HG03460 (cell line): ENCODE data around the gene CDC37L1.

Source experiments
- ATAC-seq: cut with Tn5 transposase; IDR thresholded peaks from one replicate; pipeline ENCODE4 v1.9.1; 2021; ENCODE audit not compliant: unreplicated experiment

Gene CDC37L1

DNA sequence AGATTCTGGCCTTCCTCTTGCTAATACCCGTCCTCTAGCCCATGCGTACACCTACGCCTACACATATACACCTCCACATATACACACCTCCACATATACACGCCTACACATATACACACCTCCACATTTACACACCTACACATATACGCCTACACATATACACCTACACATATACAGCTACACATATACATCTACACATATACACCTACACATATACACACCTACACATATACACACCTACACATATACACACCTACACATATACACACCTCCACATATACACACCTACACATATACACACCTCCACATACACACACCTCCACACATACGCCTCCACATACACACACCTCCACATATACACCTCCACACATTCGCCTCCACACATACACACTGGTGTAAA lies 34.5 kb downstream of the CDC37L1 start:
- no peak for ATAC-seq

DNA sequence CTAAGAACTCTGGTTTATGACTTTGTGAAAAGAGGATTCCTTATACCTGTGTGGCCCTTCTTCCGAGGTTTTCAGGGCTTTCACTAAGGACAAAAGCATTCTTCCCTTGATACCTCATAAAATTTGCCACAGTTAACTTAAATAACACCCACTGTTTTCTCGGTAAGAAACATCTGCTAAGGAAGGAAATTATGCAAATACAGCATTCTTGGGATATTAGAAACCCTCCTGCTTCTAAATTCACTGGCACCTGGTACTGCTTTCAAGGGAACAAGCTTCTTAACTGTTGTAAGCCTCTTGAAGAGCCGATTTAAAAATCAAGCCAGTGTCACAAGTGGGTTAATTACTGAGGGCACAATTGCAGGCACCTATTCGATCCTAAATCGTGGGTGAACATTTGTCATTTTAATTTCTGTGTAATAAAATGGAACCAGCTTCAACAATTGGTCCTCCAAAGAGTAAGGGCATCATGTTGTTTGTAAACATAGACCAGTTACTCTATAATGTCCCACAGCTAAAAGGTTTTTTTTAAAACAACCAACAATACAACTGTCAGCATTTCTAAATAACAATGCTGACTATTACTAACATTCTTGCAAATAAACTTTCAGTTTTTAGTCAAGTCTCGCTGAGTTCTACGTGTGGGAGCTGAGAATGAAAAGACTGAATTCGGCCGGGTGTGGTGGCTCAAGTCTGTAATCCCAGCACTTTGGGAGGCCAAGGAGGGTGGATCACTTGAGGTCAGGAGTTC lies 35.1 kb downstream of the CDC37L1 start:
- no peak for ATAC-seq

DNA sequence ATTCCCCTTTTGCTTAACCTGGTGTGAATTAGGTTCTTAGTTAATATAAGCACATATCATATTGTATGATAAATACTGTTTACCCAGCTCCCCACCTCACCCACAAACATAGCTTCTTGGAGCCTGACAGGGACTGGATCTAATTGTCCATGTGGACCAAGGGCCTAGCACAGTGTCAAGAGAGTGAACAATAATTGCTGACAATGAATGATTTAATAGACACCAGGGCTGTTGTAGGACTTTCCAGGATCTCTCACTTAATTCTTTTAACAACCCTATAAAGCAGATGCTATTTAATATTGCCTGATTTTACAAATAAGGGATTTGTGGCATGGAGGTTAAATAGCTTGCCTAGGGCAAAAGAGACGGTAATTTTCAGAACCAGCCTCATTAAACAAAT lies 36.8 kb downstream of the CDC37L1 start:
- no peak for ATAC-seq

DNA sequence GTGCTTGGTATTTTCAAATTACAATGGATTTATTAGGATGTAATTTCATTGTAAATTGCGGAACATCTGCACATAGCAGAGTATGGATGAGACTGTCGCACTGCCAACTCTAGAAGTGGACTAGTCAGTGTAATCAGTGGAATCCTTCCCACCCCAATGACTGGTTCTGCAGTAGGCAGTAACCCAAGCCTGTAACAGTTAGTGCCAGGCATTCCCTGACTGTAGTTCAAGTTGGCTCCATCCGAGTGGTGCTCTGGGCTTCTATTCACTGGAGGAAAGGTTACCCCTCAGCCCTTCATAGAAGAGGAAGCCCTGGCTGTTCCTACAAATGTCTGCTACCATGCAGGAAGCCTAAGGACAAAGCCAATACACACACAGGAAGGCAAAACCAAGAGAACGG lies 38.4 kb downstream of the CDC37L1 start:
- ATAC-seq: no peak

DNA sequence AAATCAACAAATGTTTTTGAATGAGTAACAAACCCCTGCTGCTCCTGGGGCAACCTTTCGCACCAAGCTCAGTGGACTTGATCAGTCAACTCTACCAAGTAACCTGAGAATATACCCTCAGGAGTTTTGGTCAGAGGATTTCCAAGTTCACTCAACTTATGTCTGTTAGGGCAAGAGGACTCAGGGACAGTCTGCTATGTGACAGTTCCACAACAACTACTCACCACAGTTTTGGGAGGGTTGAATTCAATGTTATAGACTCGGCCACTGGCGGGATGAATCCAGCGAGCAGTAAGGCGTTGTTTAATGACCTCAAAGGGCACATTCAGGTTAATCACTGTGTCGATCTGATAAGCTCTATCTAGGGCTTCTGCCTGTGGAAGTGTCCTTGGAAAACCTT lies 39.5 kb downstream of the CDC37L1 start:
- no peak for ATAC-seq

DNA sequence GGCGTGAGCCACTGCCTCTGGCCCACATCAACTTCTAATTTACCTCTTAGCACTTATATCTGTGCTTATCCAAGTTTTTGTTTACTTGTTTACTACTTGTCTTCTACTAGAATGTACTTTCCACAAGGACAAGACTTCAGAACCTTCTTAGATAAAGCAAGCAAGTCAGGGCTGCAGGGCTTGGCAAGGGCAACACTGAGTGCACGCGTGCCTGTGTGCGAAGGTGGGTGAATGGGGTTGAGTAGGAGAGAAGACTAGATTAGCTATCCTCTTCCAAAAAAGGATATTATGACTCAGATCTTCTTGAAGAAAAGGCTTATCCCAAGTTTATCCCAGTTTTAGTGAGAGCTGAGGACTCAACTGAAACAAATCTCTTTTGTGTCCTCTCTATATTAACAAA lies 42.4 kb downstream of the CDC37L1 start:
- ATAC-seq: no peak

DNA sequence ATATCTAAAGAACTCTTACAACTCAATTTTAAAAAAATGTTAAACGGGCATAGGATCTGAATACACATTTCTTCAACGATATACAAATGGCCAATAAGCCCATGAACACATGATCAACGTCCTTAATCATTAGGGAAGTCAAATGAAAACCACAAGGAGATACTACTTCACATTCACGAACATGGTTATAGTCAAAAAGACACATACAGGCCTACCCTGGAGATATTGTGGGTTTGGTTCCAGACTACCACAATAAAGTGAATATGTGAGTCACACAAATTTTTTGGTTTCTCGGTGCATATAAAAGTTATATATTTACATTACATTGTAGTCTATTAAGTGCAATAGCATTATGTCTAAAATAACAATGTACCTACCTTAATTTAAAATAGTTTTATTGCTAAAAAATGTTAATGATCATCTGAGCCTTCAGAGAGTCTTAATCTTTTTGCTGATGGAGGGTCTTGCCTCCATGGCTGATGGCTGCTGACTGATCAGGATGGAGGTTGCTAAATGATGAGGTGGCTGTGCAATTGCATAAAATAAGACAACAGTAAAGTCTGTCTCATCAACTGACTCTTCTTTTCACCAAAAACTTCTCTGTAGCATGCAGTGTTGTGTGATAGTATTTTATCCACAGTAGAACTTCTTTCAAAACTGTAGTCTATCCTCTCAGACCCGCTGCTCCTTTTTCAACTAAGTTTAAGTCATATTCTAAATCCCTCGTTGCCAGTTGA lies 46.5 kb downstream of the CDC37L1 start:
- ATAC-seq: no peak

DNA sequence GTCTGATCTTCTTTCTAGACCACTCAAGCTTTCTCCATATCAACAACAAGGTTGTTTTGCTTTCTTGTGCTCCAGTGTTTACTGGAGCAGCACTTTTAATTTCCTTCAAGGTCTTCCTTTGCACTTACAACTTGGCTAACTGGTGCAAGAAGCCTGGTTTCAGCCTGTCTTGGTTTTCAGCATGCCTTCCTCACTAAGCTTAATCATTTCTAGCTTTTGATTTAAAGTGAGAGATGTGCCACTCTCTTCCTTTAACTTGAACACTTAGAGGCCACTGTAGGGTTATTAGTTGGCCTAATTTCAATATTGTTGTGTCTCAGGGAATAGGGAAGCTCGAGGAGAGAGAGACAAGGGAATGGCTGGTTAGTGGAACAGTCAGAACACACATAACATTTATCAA lies 48.2 kb downstream of the CDC37L1 start:
- no peak for ATAC-seq

DNA sequence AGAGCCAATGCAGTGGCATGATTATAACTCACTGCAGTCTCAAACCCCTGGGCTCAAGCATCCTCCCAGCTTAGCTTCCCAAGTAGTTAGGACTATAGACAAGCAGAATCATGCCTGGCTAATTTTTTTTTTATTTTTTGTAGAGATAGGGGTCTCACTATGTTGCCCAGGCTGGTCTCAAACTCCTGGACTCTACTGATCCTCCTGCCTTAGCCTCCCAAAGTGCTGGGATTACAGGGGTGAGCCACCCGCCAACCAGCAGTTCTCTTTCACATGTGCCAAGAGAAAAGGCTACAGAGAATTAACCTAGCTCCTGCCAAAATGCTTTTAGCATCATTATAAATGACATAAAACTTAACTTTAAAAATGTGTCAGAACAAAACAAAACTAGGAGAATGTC lies 53.5 kb downstream of the CDC37L1 start:
- ATAC-seq: no peak

DNA sequence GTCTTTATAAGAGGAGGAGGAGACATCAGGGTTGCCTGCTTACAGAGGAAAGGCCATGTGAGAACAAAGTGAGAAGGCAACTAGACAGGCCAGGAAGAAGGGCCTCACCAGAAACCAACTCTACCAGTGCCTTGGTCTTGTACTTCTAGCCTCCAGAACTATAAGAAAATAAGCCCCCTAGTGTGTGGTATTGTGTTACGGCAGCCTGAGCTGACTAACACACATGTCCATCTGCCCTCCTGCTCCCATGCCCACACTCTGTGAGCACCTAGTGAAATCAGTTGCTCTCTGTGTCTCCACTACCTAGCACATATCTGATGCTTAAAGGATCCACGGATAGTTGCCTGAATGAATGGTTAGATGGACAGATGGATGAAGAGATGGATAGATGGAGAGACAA lies 54.8 kb downstream of the CDC37L1 start:
- ATAC-seq: no peak

DNA sequence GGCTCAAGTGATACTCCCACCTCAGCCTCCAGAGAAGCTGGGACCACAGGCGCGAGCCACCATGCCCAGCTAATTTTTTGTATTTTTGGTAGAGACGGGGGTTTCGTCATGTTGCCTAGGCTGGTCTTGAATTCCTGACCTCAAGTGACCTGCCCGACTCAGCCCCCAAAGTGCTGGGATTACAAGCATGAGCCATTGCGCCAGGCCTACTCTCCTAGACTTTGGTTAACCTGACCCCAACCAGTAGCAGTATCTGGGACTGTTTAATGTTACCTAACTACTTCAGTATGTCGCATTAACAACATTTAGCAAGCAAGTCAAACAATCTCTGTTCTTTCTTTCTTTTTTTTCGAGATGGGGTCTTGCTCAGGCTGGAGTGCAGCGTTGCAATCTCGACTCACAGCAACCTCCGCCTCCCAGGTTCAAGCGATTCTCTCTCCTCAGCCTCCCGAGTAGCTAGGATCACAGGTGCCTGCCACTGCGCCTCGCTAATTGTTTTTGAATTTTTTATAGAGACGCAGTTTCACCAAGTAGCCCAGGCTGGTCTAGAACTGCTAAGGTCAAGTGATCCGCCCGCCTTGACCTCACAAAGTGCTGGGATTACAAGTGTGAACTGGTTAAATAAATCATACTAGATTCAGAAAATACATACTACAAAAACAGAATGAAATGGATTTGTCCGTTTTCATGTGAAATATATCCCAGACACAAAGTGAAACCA lies 59.7 kb downstream of the CDC37L1 start:
- no peak for ATAC-seq

DNA sequence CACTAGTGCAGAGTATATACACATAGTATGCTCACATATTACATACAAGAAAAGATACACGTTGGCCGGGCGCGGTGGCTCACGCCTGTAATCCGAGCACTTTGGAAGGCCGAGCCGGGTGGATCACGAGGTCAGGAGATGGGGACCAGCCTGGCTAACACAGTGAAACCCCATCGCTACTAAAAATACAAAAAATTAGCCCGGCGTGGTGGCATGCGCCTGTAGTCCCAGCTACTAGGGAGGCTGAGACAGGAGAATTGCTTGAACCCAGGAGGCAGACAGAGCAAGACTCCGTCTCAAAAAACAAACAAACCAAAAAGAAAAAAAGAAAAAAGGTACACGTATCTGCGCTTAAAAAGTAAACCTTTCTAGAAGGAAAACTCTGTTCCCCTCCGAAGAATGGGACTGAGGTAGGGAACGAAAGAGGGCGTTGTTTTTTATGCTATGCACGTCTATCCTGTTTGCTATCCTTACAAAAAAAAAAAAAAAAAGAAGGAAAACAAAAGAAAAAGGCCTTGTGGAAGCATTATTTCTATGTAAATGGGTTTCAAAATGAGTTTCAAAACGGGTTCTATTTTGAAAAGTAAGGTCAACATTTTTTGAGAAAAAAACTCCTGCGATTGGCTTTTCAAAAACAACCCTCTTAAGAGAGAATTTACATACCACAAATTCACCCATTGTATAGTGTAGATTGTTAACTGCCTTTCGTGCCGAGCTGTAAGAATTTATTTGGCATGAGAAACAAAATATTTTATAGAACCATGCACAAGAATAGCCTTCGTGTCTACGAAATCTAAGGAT lies 60.4 kb downstream of the CDC37L1 start:
- ATAC-seq: no peak

DNA sequence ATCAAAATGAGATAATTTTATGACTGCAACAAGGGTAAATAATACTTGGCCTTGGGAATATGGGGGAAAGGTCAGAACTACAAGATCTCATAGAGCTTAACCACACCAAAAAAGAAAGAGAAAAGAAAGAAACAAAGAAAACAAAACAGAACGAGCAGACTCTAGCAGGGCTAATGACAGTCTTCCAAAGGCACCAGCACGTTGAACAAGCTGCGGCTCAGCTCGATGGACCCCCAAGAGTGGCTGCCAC lies 60.9 kb downstream of the CDC37L1 start:
- no peak for ATAC-seq

DNA sequence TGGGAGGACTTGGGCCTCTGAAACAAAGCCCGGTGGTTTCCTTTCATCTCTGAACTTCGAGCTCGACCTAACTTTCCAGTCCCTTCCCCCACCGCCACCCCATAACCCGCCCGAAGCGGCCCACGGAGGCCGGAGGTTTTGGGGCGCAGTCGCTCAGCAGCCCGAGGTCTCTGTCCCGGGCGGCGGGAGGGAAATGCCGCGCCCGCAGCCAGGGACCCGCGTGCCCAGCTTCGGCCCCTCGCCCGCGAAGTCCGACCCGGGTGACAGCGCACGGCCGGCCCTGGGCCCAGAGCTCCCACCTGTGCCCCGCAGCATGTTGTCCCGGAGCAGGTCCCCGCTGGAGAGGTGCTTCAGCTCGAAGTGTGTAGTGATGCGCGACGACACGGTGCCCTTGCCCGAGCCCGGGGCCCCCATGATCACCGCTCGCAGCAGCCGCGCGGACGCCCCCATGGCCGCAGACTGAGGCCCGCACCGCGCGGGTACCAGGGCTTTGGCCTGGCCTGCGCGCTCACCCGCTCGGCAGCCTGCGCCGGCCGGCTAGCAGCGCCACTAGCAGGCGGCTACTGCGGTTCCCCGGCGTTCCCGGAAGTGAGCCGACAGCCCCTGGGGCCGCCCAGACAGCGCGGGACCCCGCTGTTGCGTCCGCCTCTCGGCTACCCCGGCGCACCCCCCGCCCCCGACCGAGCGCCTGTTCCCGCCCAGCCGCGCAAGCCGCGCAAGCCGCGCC lies 61.4 kb downstream of the CDC37L1 start, which contains the start of gene AK3:
Gene AK3 (minus strand): TSS at position 565 of the 727 bp plus-strand sequence. CDS start 115 bp downstream, at position 450.
- ATAC-seq: peak; percentile 87

DNA sequence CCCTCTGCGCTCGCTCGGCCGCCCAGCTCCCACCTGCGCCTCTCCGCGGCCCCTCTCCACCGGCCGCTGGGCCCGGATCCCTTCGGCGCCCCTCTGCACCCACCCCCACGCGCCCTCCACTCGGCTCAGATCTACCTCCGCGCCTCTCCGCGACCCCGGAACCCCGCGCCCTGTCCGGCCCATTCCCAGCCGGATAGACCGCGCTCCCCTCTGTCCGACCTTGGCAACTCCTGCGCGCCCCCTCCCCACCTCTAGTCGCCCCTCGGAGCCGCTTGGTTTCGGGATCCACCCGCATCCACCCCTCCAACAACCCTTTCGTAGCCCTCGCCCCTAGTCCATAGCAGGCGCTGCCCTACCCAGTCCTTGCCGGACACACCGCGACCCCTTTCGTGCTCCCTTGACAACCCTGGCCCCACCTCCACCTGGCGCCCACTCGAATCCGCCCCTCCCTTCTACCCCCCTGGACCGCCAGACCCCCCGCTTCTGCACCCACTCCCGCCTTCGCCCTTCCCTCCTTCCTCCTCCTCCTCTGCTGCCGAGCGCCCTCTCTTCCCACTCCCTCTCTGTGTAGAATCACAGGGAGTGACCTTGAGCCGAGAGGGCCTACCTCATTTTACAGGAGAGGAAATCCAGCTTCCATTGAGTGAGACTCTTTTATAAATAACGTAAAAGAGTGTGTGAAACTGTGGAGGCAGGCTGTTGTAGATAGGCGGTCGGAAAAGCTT lies 62.2 kb downstream of the CDC37L1 start:
- peak; percentile 4 for ATAC-seq

DNA sequence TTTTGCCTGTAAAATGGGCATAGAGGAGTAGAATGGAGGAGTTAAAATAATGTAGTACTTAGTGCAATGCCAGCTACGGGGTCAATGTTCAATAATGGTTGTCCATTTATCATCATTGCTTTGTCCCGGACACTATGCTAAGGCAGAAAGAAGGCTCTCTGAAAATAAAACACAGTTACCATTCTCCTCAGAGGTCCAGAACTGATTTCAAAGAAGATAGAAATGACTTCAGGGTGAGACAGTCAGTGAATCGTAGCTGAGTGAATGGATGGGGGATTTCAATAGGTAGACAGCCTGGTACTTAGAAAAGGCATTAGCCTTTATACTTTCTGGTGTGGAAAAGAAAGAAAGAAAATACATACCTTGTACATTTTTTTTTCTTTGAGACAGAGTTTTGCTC lies 62.9 kb downstream of the CDC37L1 start:
- no peak for ATAC-seq

DNA sequence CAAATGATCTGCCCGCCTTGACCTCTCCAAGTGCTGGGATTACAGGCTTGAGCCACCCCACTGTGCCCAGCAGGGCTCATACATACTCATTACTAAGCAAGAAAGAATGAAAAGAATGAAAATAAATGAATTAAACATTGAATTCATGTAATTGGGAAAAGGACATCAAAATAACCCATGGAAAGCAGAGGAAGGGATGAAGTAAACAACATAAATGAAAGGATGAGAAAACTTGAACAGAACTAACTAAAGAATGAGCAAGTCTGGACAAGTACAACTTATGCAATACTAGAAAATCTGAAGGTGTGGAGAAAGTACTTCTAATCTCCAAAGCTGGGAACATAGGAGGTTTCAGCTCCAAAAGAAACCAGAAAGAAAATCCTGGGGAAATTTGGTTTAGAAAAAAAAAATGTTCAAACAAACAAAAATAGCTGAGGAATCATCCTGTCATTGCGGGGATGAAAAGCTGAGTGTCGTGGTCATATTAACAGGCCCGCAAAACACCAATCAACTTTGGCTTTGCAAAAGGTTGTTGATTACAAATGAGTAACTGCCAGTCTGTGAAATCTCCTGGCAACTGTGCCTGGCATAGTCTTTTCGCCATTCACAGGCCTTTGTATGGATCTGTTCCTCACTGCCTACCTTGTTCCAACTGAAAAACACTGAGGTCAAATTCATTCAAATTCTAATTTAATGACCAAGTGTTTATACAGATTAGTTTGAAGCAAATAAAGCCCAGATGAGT lies 63.9 kb downstream of the CDC37L1 start:
- ATAC-seq: no peak

DNA sequence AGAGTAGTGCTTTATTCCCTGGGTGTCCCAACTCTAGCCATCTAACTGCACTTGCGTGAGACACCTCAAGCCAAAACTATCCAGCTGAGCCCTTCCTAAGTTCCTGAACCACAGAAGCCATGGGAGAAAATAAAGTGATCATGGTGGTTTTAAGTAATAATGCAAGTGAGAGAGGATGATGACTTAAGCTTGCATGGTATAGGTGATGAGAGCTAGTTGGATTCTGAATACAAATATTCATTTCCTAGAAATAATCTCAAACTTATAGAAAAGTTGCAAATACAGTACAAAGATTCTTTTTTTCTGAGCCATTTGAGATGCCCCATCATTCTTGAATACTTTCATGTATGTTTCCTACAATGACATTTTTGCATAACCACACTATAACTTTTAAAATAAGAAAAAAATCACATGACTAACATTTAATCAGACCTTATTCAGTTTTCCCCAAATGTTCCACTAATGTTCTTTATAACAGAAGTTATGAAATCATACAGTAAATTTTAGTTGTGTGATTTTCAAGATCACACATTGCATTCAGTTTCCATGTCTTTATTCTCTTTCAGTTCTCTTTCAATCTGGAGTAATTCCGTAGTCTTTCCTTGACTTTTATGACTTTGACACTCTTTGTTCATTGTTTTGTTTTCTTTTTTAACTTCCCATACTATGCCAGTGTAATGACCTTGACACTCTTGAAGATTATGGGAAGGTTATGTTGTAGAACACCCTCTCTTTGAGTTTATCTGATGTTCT lies 67.1 kb downstream of the CDC37L1 start:
- ATAC-seq: no peak

DNA sequence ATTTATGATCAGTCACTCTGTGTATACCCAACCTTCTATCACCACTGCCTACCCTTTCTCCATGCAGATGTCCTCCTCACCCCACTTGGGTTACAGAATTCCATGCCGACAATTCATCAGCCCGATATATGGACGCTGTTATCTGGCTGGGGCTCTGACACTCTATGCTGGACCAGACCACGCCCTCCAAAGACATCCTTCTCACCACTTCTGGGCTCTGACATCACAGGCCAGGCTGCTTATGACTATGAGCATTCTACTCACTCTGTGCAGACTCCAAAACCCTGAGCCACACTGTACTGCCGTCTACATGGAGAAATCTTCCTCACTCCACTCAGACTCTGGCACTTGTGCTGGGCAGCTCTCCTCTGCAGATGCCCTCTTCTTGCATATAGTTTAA lies 69.2 kb downstream of the CDC37L1 start:
- ATAC-seq: no peak
